Measurements from ENCODE around the gene SMIM5.

The SMIM5 gene

DNA sequence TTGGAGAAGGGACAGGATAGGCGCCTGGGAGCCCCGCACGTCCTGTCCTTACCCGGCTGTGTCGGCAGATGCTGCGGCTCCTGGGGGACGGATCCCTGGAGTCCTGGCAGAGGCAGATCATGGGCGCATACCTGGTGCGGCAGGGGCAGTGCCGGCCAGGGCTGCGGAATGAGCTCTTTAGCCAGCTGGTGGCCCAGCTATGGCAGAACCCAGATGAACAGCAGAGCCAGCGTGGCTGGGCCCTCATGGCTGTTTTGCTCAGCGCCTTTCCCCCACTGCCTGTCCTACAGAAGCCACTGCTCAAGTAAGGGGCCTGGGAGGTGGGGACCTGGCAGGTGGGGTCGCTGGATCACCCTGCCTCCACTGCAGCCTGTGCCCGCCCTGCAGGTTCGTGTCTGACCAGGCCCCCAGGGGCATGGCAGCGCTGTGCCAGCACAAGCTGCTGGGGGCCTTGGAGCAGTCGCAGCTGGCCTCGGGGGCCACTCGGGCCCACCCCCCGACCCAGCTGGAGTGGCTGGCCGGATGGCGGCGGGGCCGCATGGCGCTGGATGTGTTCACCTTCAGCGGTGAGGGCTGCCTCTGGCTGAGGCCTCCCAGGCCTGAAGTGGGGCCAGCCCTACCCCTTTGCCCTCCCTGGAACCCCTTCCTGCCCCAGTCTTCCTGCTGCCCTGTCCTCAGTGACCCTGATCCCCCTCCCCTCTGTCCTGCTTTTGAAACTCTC lies 20.2 kb upstream of the SMIM5 start:
- FAIRE-seq: no peak
- TF ChIP-seq POLR2A (IDR thresholded peaks at IDR 0.05; ENCODE audit: low read depth, low read length): no peak
- DNase-seq (ENCODE audit: insufficient read length, low spot score): no peak

DNA sequence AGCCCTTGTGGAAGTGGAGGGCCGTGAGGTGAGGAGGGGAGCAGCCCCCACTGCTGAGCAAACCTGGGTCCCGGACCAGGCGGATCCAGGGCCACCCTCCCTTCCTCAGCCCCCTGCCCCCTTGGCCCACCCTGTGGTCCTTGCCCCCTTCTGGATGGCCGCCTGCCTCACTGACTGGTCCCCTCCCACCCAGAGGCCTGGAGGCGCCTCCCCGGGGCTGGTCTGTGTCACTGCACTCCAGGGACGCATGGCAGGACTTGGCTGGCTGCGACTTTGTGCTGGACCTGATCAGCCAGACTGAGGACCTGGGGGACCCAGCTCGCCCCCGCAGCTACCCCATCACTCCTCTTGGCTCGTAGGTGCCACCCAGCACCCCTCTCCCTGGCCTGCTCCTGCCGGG lies 19.2 kb upstream of the SMIM5 start:
- no peak for FAIRE-seq
- no peak for TF ChIP-seq POLR2A (IDR thresholded peaks at IDR 0.05; ENCODE audit: low read depth, low read length)
- peak; percentile 63 for DNase-seq (ENCODE audit: insufficient read length, low spot score)

DNA sequence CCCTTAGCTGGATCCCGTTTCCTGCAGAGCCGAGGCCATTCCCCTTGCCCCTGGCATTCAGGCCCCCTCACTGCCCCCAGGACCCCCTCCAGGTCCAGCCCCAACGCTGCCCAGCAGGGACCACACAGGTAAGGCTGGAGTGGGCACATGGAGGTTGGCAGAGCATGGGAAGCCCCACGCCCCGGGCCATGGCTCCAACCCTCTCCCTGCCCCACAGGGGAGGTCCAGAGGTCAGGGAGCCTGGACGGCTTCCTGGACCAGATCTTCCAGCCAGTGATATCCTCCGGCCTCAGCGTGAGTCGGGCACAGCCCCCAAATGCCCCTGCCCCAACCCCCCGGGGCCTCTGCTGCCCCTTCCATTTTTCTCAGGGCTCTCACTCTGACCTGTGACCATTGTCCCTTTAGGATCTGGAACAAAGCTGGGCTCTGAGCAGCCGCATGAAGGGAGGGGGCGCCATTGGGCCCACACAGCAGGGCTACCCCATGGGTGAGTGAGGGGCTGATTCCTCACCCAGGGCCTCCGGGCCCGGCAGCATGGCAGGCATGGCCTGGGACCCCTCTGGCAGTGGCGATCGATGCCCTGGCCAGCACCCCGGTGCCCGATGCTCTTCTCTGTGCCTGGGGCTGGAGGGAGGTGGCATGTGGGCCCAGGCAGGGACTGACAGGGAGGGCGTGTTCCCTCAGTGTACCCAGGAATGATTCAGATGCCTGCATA lies 18.5 kb upstream of the SMIM5 start:
- FAIRE-seq (no peak), DNase-seq (ENCODE audit: insufficient read length, low spot score) (no peak)
- no peak for TF ChIP-seq POLR2A (IDR thresholded peaks at IDR 0.05; ENCODE audit: low read depth, low read length)

DNA sequence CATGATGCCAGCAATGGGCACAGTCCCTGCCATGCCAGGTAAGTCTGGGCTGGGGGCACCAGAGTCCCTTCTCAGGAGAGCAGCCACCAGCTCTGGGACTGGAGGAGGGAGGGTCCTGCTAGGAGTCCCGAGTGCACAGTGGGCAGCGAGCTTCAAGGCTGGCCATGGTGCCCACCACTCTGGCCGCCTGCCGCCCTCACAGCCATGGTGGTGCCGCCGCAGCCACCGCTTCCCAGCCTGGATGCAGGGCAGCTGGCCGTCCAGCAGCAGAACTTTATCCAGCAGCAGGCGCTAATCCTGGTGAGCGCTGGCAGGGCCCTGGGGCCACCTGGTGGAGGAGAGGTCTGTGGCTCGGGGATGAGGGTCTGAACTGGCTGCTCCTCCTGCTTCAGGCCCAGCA lies 17.9 kb upstream of the SMIM5 start:
- FAIRE-seq: no peak
- TF ChIP-seq POLR2A (IDR thresholded peaks at IDR 0.05; ENCODE audit: low read depth, low read length): no peak

DNA sequence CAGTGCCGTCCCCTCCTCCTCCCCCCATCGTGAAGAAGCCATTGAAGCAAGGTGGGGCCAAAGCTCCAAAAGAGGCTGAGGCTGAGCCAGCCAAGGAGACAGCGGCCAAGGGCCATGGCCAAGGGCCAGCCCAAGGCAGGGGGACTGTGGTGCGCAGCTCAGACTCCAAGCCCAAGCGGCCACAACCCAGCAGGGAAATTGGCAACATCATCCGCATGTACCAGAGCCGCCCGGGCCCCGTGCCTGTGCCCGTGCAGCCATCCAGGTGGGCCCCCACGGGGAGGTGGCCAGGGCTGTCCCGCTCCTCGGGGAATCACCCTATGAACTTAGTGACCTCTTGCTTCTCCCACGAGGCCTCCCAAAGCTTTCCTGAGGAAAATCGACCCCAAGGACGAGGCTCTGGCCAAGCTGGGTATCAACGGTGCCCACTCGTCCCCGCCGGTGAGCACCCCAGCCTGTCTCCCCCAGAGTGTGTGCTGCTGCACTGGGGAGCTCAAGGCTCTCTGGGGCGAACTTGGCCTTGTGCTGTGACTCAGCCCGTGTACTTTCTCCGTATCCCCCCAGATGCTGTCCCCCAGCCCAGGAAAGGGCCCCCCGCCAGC lies 16.6 kb upstream of the SMIM5 start:
- TF ChIP-seq POLR2A (IDR thresholded peaks at IDR 0.05; ENCODE audit: low read depth, low read length): no peak
- no peak for FAIRE-seq
- DNase-seq (ENCODE audit: insufficient read length, low spot score): no peak

More for the DNA sequence above, 17.9 kb upstream of the SMIM5 start:
- no peak for DNase-seq (ENCODE audit: insufficient read length, low spot score)

DNA sequence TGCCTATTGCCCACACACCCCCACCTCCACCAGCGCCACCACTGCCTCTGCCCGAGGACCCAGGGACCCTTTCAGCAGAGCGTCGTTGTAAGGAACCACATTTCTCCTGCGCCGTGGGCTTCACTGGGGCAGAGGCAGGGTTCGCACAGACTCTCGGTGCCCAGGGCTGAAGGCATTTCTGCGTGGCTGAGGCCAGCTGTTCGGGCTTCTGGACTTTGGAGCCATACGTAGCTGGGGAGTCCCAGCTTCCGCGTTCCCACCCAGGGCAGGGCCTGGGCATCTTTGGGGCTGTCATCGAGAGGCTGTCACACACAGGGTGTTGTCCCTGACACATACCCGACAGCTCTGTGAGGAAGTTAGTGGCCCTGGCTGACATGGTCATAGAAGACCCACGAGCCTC lies 16.0 kb upstream of the SMIM5 start:
- FAIRE-seq (no peak), DNase-seq (ENCODE audit: insufficient read length, low spot score) (no peak)
- no peak for TF ChIP-seq POLR2A (IDR thresholded peaks at IDR 0.05; ENCODE audit: low read depth, low read length)

DNA sequence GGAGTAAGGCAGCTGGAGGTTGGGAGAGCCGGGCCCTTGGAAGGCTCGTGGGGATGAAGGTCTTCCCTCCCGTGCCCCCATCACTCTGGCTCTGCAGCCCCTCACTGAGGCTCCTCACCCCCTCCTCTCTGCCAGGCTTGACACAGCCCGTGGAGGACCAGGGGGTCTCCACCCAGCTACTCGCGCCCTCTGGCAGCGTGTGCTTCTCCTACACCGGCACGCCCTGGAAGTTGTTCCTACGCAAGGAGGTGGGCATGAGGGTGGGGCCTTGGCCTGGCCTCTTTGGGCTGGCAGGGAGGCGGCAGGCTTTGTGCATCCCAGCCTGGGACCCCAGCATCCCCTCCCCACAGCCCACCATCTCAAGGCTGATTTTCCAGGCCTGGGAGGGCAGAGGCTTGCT lies 15.6 kb upstream of the SMIM5 start:
- no peak for TF ChIP-seq POLR2A (IDR thresholded peaks at IDR 0.05; ENCODE audit: low read depth, low read length)
- DNase-seq (ENCODE audit: insufficient read length, low spot score): no peak
- FAIRE-seq: no peak

DNA sequence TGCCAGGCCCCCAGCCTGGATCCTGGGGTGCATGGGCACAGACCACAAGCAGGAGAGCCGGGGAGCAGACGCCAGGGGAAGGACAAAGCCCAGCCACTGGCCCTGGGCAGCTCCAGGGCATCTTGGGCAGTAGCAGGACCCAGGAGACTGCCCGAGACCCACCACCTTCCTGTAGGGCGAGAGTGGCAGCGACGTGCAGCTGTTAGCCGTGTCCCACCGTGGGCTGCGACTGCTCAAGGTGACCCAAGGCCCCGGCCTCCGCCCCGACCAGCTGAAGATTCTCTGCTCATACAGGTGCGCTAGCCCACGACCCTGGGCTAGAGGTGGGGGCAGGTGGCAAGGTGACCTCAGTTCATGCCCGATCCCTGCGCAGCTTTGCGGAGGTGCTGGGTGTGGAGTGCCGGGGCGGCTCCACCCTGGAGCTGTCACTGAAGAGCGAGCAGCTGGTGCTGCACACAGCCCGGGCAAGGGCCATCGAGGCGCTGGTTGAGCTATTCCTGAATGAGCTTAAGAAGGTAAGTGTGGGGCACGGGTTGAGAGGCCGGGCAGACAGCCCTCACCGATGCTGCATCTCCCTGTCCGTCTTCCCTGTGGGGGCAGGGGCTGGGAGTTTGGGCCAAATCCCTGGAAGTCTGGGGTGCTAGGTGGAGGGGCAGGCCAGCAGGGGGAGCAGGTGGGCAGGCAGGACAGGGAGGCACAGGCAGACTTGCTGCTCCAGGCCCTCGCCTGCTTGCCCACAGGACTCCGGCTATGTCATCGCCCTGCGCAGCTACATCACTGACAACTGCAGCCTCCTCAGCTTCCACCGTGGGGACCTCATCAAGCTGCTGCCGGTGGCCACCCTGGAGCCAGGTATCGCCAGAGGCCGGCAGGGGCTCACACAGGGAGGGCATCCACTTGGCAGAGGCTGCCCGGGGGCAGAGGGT lies 13.5 kb upstream of the SMIM5 start:
- no peak for TF ChIP-seq POLR2A (IDR thresholded peaks at IDR 0.05; ENCODE audit: low read depth, low read length)
- no peak for FAIRE-seq

DNA sequence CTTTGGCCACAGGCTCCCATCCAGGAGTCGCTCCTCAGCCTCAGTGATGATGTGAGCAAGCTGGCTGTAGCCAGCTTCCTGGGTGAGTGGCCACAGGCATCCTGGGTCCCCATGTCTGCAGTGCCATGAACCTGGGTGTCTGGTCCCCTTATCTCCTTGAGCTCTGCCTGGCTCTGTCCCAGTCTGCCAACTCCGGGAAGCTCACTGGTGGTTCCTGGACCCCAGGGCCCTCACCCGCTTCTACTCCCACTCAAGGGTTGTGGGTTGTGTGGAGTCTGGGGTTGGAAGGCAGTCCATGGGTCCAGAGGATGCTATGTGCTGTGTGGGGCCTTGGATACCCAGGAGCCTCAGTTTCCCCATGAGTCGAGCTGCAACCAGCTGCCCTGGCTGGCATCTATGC lies 11.7 kb upstream of the SMIM5 start:
- no peak for TF ChIP-seq POLR2A (IDR thresholded peaks at IDR 0.05; ENCODE audit: low read depth, low read length)
- FAIRE-seq: no peak

More for the DNA sequence above, 13.5 kb upstream of the SMIM5 start:
- DNase-seq (ENCODE audit: insufficient read length, low spot score): peak; percentile 65

DNA sequence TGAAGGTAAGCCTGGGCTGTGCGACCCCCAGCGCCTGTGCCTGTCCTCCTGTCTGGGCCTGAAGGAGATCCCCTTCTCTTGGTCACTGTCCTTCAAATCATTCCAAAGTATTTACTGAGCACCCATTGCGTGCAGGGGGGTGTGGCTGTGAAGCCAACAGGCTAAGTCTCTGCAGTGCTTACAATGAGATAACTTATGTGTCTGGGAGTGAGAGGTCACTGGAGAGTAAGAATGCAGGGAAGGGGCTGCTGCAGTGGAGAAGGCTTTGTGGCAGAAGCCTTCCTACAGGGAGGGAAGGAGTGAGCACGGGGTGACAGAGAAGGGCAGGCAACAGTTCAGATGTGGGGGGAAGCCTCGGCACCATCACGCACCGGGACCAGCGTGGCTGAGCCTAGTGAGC lies 11.2 kb upstream of the SMIM5 start:
- no peak for TF ChIP-seq POLR2A (IDR thresholded peaks at IDR 0.05; ENCODE audit: low read depth, low read length)
- FAIRE-seq: no peak
- no peak for DNase-seq (ENCODE audit: insufficient read length, low spot score)

More for the DNA sequence above, 11.7 kb upstream of the SMIM5 start:
- DNase-seq (ENCODE audit: insufficient read length, low spot score): no peak

DNA sequence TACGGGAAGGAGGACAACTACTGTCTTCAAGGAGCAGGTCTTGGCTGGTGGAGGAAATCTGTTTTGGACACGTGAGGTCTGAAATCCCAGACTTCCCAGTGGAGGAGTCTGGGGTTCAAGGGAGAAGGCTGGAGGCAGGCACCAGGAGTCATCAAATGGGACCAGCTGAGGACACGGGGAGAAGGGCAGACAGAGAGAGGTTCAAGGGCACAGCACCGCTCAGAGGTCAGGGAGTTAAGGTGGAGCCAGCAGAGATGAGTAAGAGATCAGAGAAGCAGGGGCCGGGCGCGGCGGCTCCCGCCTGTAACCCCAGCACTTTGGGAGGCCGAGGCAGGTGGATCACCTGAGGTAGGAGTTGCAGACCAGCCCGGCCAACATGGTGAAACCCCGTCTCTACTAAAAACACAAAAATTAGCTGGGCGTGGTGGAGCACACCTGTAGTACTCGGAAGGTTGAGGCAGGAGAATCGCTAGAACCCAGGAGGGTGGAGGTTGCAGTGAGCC lies 10.4 kb upstream of the SMIM5 start:
- no peak for TF ChIP-seq POLR2A (IDR thresholded peaks at IDR 0.05; ENCODE audit: low read depth, low read length)
- no peak for DNase-seq (ENCODE audit: insufficient read length, low spot score)
- no peak for FAIRE-seq

DNA sequence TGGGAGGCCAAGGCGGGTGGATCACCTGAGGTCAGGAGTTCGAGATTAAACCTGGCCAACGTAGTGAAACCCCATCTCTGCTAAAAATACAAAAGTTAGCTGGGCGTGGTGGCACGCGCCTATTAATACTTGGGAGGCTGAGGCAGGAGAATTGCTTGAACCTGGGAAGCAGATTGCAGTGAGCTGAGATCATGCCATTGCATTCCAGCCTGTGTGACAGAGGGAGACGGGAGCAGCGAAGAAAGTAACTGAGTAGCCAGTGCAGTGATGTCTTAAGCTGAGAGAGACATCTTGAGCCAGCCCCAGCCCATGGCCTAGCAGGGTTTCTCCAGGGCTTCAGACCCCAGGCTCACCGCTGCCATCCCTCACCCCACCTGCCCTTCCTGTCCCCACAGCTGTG lies 9.8 kb upstream of the SMIM5 start:
- DNase-seq (ENCODE audit: insufficient read length, low spot score): no peak
- no peak for TF ChIP-seq POLR2A (IDR thresholded peaks at IDR 0.05; ENCODE audit: low read depth, low read length)
- FAIRE-seq: no peak

DNA sequence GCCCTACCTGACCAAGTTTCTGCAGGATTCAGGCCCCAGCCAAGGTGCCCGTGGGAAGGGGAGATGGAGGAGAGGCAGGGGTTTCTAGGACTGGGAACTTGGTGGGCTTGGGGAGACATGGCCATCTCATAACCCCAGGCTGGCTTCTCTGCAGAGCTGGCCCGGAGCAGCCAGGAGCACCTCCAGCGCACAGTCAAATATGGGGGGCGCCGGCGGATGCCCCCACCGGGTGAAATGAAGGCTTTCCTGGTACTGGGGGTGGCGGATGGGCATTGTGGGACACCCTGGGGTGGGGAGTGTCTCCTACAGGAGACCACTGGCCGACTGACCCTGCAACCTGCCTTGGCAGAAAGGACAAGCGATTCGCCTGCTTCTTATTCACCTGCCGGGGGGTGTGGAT lies 9.2 kb upstream of the SMIM5 start:
- FAIRE-seq (no peak), DNase-seq (ENCODE audit: insufficient read length, low spot score) (no peak)
- no peak for TF ChIP-seq POLR2A (IDR thresholded peaks at IDR 0.05; ENCODE audit: low read depth, low read length)

Data from H54 (cell line).